NCI-H1105 treated with DMSO at 0.1 percent for 48 hours (cell line): ENCODE data around the gene OR4A15.

Source experiments
- DNase-seq: peaks from one replicate; lab custom pipeline; 2025; lab: John Stamatoyannopoulos, UW

Gene OR4A15

GRCh38 chr11:55367674-55368073 is at the start of gene OR4A15:
Gene OR4A15 (plus strand): TSS chr11:55367974. CDS start chr11:55367974, 0 bp downstream.
- no peak for DNase-seq

DNA sequence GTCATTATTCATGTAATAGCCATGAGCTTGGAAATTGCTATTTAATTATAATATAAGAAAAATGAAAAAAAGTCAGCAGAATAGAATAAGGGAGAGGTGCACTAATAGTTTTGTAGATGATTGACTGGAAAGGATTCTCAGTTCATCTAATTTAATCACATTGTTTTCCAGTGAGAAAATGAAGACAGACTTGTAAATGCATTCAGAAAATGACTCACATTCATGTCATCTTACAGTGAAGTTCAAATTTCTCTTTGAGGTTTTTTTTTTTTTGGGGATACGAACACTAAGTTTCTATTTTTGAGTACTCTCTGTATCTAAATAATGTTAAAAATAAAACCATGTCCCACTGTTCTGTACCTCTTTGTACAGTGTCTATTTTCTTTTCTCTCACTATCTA is 43.3 kb upstream of the OR4A15 start:
- DNase-seq = no peak

DNA sequence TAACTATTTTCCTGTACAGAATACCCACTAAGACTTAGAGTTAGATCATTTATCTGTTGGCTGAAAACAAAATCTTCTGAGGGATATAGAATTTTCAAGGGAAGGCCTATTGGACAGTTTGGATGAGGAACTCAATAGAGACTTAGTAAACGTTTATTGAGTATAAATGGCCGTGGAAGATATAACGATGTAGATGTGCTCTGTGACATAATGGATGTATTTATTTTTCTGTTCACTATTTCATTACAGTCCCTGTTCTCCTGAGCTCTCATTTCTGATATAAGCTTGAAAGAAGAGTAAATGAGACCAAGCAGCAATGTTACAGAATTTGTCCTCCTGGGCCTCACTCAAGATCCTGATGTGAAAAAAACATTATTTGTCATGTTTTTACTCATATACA is 24.9 kb upstream of the OR4A15 start, which contains the start of gene OR4A16:
Gene OR4A16 (plus strand): TSS at position 301 of the 400 bp plus-strand sequence. CDS start 0 bp downstream, at position 301.
- DNase-seq = no peak

GRCh38 chr11:55345306-55345705 is 22.5 kb upstream of the OR4A15 start:
- no peak for DNase-seq

- DNase-seq = no peak
These were observed 18.7 kb upstream of the OR4A15 start for GRCh38 chr11:55349032-55349431.

DNA sequence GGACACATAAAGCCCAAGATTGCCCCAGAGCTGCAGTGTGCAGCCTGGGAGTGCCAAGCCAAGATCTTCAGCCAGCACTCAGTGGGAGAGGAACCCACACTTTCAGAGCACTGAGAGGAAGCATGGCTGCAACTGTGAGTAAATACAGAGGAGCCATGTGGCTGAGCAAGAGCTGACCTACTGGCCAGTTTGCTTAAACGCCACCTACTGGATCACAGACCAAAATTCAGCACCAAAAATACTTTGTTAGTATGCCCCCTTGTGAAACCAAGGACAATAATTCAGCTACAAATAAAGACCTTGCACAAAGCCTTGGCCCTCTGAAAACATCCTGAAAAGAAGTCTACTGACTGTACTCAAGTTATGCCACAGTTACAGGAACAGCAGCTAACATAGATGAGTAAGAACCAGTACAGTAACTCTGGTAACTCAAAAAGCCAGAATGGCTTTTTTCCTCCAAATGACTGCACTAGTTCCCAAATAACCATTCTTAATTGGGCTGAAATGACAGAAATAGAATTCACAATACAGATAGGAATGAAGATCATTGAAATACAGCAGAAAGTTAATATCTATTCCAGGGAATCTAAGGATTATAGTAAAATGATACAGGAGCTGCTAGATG is 10.1 kb upstream of the OR4A15 start:
- DNase-seq = no peak

- no peak for DNase-seq
These were observed 33.2 kb downstream of the OR4A15 start for GRCh38 chr11:55401011-55401410.
